Neural cell (in vitro differentiated cells): Measurements from ENCODE around the gene ANKS1A. TPM values are rescaled to one million over a fixed set of nuclear protein-coding genes. Genes with fewer than 3 reads are reported as not detected.

ENCODE experiments used
- H2AFZ ChIP-seq: fragments of 200-600, 300-800 bp; sonication (generic), shearing (Covaris generic); 2 replicates; pipeline ENCODE4 v1.6.0; 2014; ENCODE audit warnings: low read depth, mild to moderate bottlenecking, antibody characterized with exemption, low read length, moderate library complexity
- H3F3A ChIP-seq: fragments of 200-600 bp; shearing (Covaris generic); 2 replicates; pipeline ENCODE4 v1.6.1; 2016; ENCODE audit warnings: mild to moderate bottlenecking, moderate library complexity, mixed read lengths, antibody characterized with exemption, low read length; ENCODE audit not compliant: insufficient read depth, poor library complexity, severe bottlenecking
- H3K27ac ChIP-seq: fragments of 200-600, 300-800 bp; sonication (generic), shearing (Covaris generic); 2 replicates; pipeline ENCODE4 v1.5.1; 2014; ENCODE audit warnings: mild to moderate bottlenecking, low read length, moderate library complexity
- H3K27me3 ChIP-seq: fragments of 300-800, 200-600 bp; sonication (generic), shearing (Covaris generic); 2 replicates; pipeline ENCODE4 v1.6.0; 2014; ENCODE audit warnings: mild to moderate bottlenecking, low read depth, low read length, moderate library complexity; ENCODE audit not compliant: insufficient read depth
- H3K36me3 ChIP-seq: fragments of 300-800, 200-600 bp; sonication (generic), shearing (Covaris generic); 2 replicates; pipeline ENCODE4 v1.5.1; 2014; ENCODE audit warnings: mild to moderate bottlenecking, antibody characterized with exemption, low read length, moderate library complexity; ENCODE audit not compliant: insufficient read depth
- H3K4me2 ChIP-seq: fragments of 300-800, 200-600 bp; sonication (generic), shearing (Covaris generic); 2 replicates; pipeline ENCODE4 v1.6.0; 2014; ENCODE audit warnings: mild to moderate bottlenecking, low read length
- H3K4me3 ChIP-seq: fragments of 300-800, 200-600 bp; sonication (generic), shearing (Covaris generic); 2 replicates; pipeline ENCODE4 v1.5.1; 2014; ENCODE audit warnings: mild to moderate bottlenecking, low read length, moderate library complexity
- H3K79me2 ChIP-seq: fragments of 200-600 bp; shearing (Covaris generic); replicated peaks from 2 replicates; pipeline ENCODE4 v1.6.0; 2014; ENCODE audit warnings: mild to moderate bottlenecking, low read length, moderate library complexity; ENCODE audit not compliant: insufficient read depth
- H3K9ac ChIP-seq: fragments of 300-800, 200-600 bp; sonication (generic), shearing (Covaris generic); 2 replicates; pipeline ENCODE4 v1.6.1; 2016; ENCODE audit warnings: mild to moderate bottlenecking, low read length, mixed read lengths
- H3K9me2 ChIP-seq: fragments of 200-600 bp; shearing (Covaris generic); 2 replicates; pipeline ENCODE4 v1.6.1; 2016; ENCODE audit warnings: mild to moderate bottlenecking, low read length, mixed read lengths; ENCODE audit not compliant: insufficient read depth
- H3K9me3 ChIP-seq: fragments of 200-600, 300-800 bp; sonication (generic), shearing (Covaris generic); 2 replicates; pipeline ENCODE4 v1.6.1; 2016; ENCODE audit warnings: mild to moderate bottlenecking, mixed run types, low read length, moderate library complexity, mixed read lengths
- H4K20me1 ChIP-seq: fragments of 200-600 bp; shearing (Covaris generic); 2 replicates; pipeline ENCODE4 v1.6.1; 2016; ENCODE audit warnings: mild to moderate bottlenecking, mixed run types; ENCODE audit not compliant: insufficient read depth
- EP300 ChIP-seq: fragments of 450-650 bp; conservative IDR thresholded peaks from 2 replicates; pipeline ENCODE4 v1.6.1; 2014; ENCODE audit warnings: antibody characterized with exemption, mild to moderate bottlenecking, moderate library complexity; ENCODE audit not compliant: poor library complexity, severe bottlenecking
- EZH2 ChIP-seq: fragments of 200-600, 300-800 bp; shearing (Covaris generic), sonication (generic); IDR thresholded peaks from 2 replicates; pipeline ENCODE4 v1.6.1; 2014; ENCODE audit warnings: antibody characterized with exemption, low read length, borderline replicate concordance, mild to moderate bottlenecking; ENCODE audit not compliant: insufficient read depth, poor library complexity, severe bottlenecking
- MXI1 ChIP-seq: fragments of 450-650 bp; conservative IDR thresholded peaks from 2 replicates; pipeline ENCODE4 v1.6.1; 2014; ENCODE audit warnings: antibody characterized with exemption, mild to moderate bottlenecking; ENCODE audit not compliant: poor library complexity, severe bottlenecking
- POLR2AphosphoS5 ChIP-seq: IDR thresholded peaks from 2 replicates; pipeline ENCODE4 v1.6.1; 2012
- RAD21 ChIP-seq: fragments of 450-650 bp; conservative IDR thresholded peaks from 2 replicates; pipeline ENCODE4 v1.6.1; 2014; ENCODE audit warnings: antibody characterized with exemption, mild to moderate bottlenecking, moderate library complexity
- SMC3 ChIP-seq: fragments of 450-650 bp; conservative IDR thresholded peaks from 2 replicates; pipeline ENCODE4 v1.6.1; 2014; ENCODE audit warnings: antibody characterized with exemption, mild to moderate bottlenecking, moderate library complexity; ENCODE audit not compliant: poor library complexity
- TAF1 ChIP-seq: IDR thresholded peaks from 2 replicates; pipeline ENCODE4 v1.6.1; 2012; ENCODE audit warnings: low read depth
- polyA plus RNA-seq: library from polyadenylated mRNA; depleted of rRNA; stranded (reverse); fragments of >200 nt; gene quantifications from 2 replicates; pipeline ENCODE4 v1.2.3, GENCODE V29; 2014
- TF ChIP-seq, protein P1 (sequence below): fragments of 450-650 bp; IDR thresholded peaks from 2 replicates; pipeline ENCODE4 v1.5.1; 2014; ENCODE audit warnings: antibody characterized with exemption, mild to moderate bottlenecking, moderate library complexity; ENCODE audit not compliant: poor library complexity, severe bottlenecking
- TF ChIP-seq, protein P2 (sequence below): IDR thresholded peaks from 2 replicates; pipeline ENCODE4 v1.6.1; 2012; ENCODE audit warnings: borderline replicate concordance

The ANKS1A gene
- polyA plus RNA-seq, 1 donor from 2014 or later = 22.6 TPM

DNA sequence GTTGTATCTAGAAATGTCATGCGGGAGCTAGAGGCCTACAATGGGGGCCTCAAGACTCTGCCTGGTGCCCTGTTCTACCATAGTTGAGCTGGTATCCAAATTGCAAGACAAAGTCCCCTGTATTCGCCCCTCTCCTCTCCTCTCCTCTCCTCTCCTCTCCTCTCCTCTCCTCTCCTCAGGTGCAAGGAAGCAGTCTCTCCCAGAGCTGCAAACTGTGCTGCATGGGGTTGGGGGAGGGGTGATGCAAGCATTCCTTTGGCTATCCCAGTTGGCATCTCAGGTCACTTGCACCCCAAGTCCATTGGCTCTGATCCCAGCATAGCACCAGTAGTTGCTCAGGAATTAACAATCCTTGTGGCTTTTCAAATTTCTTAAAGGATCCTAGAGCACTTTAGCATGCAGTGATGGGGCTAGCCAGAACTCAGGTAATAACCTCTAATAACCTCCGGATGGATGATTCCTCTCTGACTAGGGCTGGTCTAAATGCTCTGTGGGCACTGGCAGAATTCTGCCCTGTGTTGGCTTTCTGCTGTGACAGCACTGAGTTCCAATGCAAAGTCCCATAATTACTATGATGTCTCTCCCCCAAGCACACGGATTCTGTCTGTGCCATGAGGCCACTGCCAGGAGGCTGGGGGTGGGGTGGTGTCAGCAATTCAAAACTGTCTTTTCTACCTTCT, 36.5 kb upstream of the ANKS1A start:
- Histone ChIP-seq H3K9ac (no peak overlapping the region), H3K4me3 (no peak overlapping the region), H3F3A (no peaks in the 10 kb centered on the region), H3K27me3 (no peaks in the 10 kb centered on the region), H3K4me2 (no peak overlapping the region), H3K9me3 (no peaks in the 10 kb centered on the region), H2AFZ (no peak overlapping the region), H3K79me2 (no peaks in the 10 kb centered on the region), H3K36me3 (no peaks in the 10 kb centered on the region), H3K27ac (no peak overlapping the region), H3K9me2 (no peaks in the 10 kb centered on the region), H4K20me1 (no peaks in the 10 kb centered on the region)
- TF ChIP-seq RAD21 (no peak), POLR2AphosphoS5 (no peak), EP300 (no peak), EZH2 (no peak), TAF1 (no peak), MXI1 (no peak), SMC3 (no peak)
- TF ChIP-seq, protein P1, sequence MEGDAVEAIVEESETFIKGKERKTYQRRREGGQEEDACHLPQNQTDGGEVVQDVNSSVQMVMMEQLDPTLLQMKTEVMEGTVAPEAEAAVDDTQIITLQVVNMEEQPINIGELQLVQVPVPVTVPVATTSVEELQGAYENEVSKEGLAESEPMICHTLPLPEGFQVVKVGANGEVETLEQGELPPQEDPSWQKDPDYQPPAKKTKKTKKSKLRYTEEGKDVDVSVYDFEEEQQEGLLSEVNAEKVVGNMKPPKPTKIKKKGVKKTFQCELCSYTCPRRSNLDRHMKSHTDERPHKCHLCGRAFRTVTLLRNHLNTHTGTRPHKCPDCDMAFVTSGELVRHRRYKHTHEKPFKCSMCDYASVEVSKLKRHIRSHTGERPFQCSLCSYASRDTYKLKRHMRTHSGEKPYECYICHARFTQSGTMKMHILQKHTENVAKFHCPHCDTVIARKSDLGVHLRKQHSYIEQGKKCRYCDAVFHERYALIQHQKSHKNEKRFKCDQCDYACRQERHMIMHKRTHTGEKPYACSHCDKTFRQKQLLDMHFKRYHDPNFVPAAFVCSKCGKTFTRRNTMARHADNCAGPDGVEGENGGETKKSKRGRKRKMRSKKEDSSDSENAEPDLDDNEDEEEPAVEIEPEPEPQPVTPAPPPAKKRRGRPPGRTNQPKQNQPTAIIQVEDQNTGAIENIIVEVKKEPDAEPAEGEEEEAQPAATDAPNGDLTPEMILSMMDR = no peak
- TF ChIP-seq, protein P2, sequence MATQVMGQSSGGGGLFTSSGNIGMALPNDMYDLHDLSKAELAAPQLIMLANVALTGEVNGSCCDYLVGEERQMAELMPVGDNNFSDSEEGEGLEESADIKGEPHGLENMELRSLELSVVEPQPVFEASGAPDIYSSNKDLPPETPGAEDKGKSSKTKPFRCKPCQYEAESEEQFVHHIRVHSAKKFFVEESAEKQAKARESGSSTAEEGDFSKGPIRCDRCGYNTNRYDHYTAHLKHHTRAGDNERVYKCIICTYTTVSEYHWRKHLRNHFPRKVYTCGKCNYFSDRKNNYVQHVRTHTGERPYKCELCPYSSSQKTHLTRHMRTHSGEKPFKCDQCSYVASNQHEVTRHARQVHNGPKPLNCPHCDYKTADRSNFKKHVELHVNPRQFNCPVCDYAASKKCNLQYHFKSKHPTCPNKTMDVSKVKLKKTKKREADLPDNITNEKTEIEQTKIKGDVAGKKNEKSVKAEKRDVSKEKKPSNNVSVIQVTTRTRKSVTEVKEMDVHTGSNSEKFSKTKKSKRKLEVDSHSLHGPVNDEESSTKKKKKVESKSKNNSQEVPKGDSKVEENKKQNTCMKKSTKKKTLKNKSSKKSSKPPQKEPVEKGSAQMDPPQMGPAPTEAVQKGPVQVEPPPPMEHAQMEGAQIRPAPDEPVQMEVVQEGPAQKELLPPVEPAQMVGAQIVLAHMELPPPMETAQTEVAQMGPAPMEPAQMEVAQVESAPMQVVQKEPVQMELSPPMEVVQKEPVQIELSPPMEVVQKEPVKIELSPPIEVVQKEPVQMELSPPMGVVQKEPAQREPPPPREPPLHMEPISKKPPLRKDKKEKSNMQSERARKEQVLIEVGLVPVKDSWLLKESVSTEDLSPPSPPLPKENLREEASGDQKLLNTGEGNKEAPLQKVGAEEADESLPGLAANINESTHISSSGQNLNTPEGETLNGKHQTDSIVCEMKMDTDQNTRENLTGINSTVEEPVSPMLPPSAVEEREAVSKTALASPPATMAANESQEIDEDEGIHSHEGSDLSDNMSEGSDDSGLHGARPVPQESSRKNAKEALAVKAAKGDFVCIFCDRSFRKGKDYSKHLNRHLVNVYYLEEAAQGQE = no peak

DNA sequence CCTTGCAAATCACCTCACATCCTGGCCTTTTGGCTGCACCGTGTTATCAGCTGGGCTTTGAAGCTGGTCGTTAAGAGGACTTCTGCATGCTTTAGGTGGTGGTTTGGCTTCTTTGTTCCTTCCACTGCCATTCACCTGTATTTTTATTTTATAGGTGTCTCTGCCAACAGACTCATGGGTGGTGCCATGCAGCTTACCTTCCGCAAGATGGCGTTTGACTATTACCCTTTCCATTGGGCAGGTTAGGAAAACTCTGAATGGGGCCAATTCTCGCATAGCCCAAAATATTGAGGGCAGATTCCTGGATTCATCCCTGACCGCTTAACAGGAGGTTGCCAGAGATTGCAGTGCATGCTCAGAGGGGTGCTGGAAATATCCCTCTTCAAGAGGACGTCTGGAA, 33.6 kb upstream of the ANKS1A start:
- H3F3A ChIP-seq = no peaks in the 10 kb centered on the region
- TF ChIP-seq POLR2AphosphoS5 (no peak), EZH2 (no peak), MXI1 (no peak), TAF1 (no peak), SMC3 (no peak), RAD21 (no peak), EP300 (no peak)
- TF ChIP-seq, protein P1 = no peak
- TF ChIP-seq, protein P2 = no peak
- H4K20me1 ChIP-seq = no peaks in the 10 kb centered on the region
- no peak overlapping the region for H3K27ac ChIP-seq
- no peaks in the 10 kb centered on the region for H3K9me3 ChIP-seq
- no peak overlapping the region for H3K4me3 ChIP-seq
- no peak overlapping the region for H3K4me2 ChIP-seq
- no peaks in the 10 kb centered on the region for H3K36me3 ChIP-seq
- H3K79me2 ChIP-seq = no peaks in the 10 kb centered on the region
- no peak overlapping the region for H2AFZ ChIP-seq
- no peak overlapping the region for H3K9ac ChIP-seq
- no peaks in the 10 kb centered on the region for H3K9me2 ChIP-seq
- H3K27me3 ChIP-seq = no peaks in the 10 kb centered on the region
